ENCODE data around the gene LPP.

The LPP gene

GRCh38 chr3:188531210-188531609, 377.3 kb downstream of the LPP start:
- H3K27ac ChIP-seq, result no peak overlapping the region
- TF ChIP-seq ZFX (IDR thresholded peaks at IDR 0.05; ENCODE audit: borderline replicate concordance), result no peak
- no peak for TF ChIP-seq CTCF (IDR thresholded peaks at IDR 0.05)

GRCh38 chr3:188533172-188533571, 379.2 kb downstream of the LPP start:
- TF ChIP-seq CTCF (IDR thresholded peaks at IDR 0.05), result no peak
- no peak for TF ChIP-seq ZFX (IDR thresholded peaks at IDR 0.05; ENCODE audit: borderline replicate concordance)
- H3K27ac ChIP-seq, result no peak overlapping the region

- H3K27ac ChIP-seq, result no peak overlapping the region
- TF ChIP-seq ZFX (IDR thresholded peaks at IDR 0.05; ENCODE audit: borderline replicate concordance) (no peak), CTCF (IDR thresholded peaks at IDR 0.05) (no peak)
These were observed 379.8 kb downstream of the LPP start for GRCh38 chr3:188533612-188534357.

GRCh38 chr3:188534633-188535032, 380.7 kb downstream of the LPP start:
- no peak overlapping the region for H3K27ac ChIP-seq
- TF ChIP-seq ZFX (IDR thresholded peaks at IDR 0.05; ENCODE audit: borderline replicate concordance) (no peak), CTCF (IDR thresholded peaks at IDR 0.05) (no peak)

GRCh38 chr3:188537606-188538005, 383.6 kb downstream of the LPP start:
- no peak overlapping the region for H3K27ac ChIP-seq
- no peak for TF ChIP-seq ZFX (IDR thresholded peaks at IDR 0.05; ENCODE audit: borderline replicate concordance)
- no peak for TF ChIP-seq CTCF (IDR thresholded peaks at IDR 0.05)

- no peak for TF ChIP-seq CTCF (IDR thresholded peaks at IDR 0.05)
- no peak for TF ChIP-seq ZFX (IDR thresholded peaks at IDR 0.05; ENCODE audit: borderline replicate concordance)
- H3K27ac ChIP-seq, result no peak overlapping the region
These were observed 385.1 kb downstream of the LPP start for GRCh38 chr3:188539037-188539436.

GRCh38 chr3:188539631-188540194, 385.8 kb downstream of the LPP start:
- no peak overlapping the region for H3K27ac ChIP-seq

More at GRCh38 chr3:188539631-188540194, 385.8 kb downstream of the LPP start:
- TF ChIP-seq CTCF (IDR thresholded peaks at IDR 0.05) (no peak), ZFX (IDR thresholded peaks at IDR 0.05; ENCODE audit: borderline replicate concordance) (no peak)

Measured in 22Rv1 (cell line).